ENCODE results near the gene VEGFA. TPM values are rescaled to one million over a fixed set of nuclear protein-coding genes. Genes with fewer than 3 reads are reported as not detected.

The VEGFA gene
- total and polyA plus RNA-seq, 2 of the 8 experiments (the other 6 are each of a cell fraction or from before 2014, with no cell fraction given): 42.2 to 58.5 TPM

- H3K14ac ChIP-seq (ENCODE audit: insufficient read length): no peak overlapping the region
- H3K9me3 ChIP-seq (ENCODE audit: insufficient read depth in 2 of 2, low read depth in 1 of 2, low read length in 1 of 2): no peaks in the 10 kb centered on the region
- no peak overlapping the region for H2AFZ ChIP-seq (ENCODE audit: low read length)
- no peak overlapping the region for H2BK20ac ChIP-seq (ENCODE audit: low read length)
- no peaks in the 10 kb centered on the region for H3K36me3 ChIP-seq (ENCODE audit: control insufficient read depth in 2 of 4, insufficient read depth in 4 of 4, low read length in 3 of 4)
- no peaks in the 10 kb centered on the region for H4K20me1 ChIP-seq (replicated peaks in 1 of 2; ENCODE audit: control insufficient read depth in 1 of 2, insufficient read depth in 2 of 2, low read length in 2 of 2)
- no peak overlapping the region for H3K56ac ChIP-seq (replicated peaks; ENCODE audit: insufficient read length, low read depth, low read length)
- H3K23ac ChIP-seq (ENCODE audit: insufficient read length): no peak overlapping the region
- H3K27ac ChIP-seq (ENCODE audit: low read depth, low read length): no peak overlapping the region
- 82% methylated on average over 11 of the region's 11 CpGs; no CpG with 5 or more reads in 1 of the 2 experiments for whole genome bisulfite sequencing, 2 experiments (ENCODE audit: extremely low coverage in 1 of 2, insufficient coverage in 1 of 2, insufficient read length in 1 of 2, insufficient replicate concordance in 2 of 2, low coverage in 1 of 2, low lambda C conversion rate in 2 of 2, missing lambda C conversion rate in 1 of 2)
- no peak overlapping the region for H3K4me2 ChIP-seq (ENCODE audit: insufficient read depth in 1 of 2, low read depth in 2 of 2, low read length in 2 of 2)
- H3K27me3 ChIP-seq (replicated peaks in 1 of 4; ENCODE audit: control insufficient read depth in 3 of 4, extremely low read depth in 1 of 4, insufficient read depth in 3 of 4, low read length in 3 of 4): no peaks in the 10 kb centered on the region; a peak in 1 of 7 replicates
- H2BK120ac ChIP-seq (replicated peaks; ENCODE audit: low read depth, low read length): no peak overlapping the region
- no peak overlapping the region for H2BK15ac ChIP-seq (ENCODE audit: low read length)
- FAIRE-seq: no peak
- no peak overlapping the region for H3K4ac ChIP-seq (replicated peaks; ENCODE audit: insufficient read length, low read depth, low read length)
- no peaks in the 10 kb centered on the region for H3K79me1 ChIP-seq (ENCODE audit: low read depth, low read length)
- H3K79me2 ChIP-seq (ENCODE audit: control insufficient read depth in 1 of 2, insufficient read depth in 2 of 2, low read length in 2 of 2): no peaks in the 10 kb centered on the region
- no peak overlapping the region for H4K91ac ChIP-seq (replicated peaks; ENCODE audit: insufficient read length, low read length)
- H3K18ac ChIP-seq (ENCODE audit: extremely low read depth, low read length): no peak overlapping the region
- ChIA-PET CTCF (ENCODE audit: partially characterized antibody) (interaction anchor here (0.7 to 3.7 kb wide), 18 partner anchors 8 to 255 kb away, joined by 3 to 25 read pairs (median 3); no protein-coding TSS in a partner anchor), POLR2A (ENCODE audit: partially characterized antibody) (interaction anchor here (1.2 to 1.3 kb wide), 2 partner anchors 11 to 34 kb away, joined by 3 read pairs; no protein-coding TSS in a partner anchor)
- no peak overlapping the region for H2BK5ac ChIP-seq (ENCODE audit: low read depth, low read length)
- no peak overlapping the region for H4K5ac ChIP-seq (ENCODE audit: insufficient read length, low read depth, low read length)
- H4K8ac ChIP-seq (ENCODE audit: extremely low read depth, insufficient read depth, low read length): no peak overlapping the region; the same call in 1 of the 2 replicates
- no peak for DNase-seq (ENCODE audit: low read depth in 1 of 2, low spot score in 2 of 2)
- no peaks in the 10 kb centered on the region for H3K23me2 ChIP-seq (ENCODE audit: low read depth, low read length)
- peaks cover 0 to 4% (median 0%) of the 10 kb centered on the region in 4 experiments; a peak in 1 of 7 replicates for H3K4me1 ChIP-seq (replicated peaks in 1 of 4; ENCODE audit: control insufficient read depth in 3 of 4, insufficient read depth in 4 of 4, low read length in 3 of 4)
- H2AK5ac ChIP-seq (ENCODE audit: low read depth, low read length): no peak overlapping the region
- no peak overlapping the region for H3K9ac ChIP-seq (replicated peaks in 1 of 4; ENCODE audit: extremely low read depth in 1 of 4, low read depth in 3 of 4, low read length in 3 of 4)
- H2BK12ac ChIP-seq (ENCODE audit: low read depth, low read length): no peak overlapping the region
- H3K4me3 ChIP-seq (ENCODE audit: extremely low read depth in 1 of 4, insufficient read depth in 2 of 4, low read depth in 3 of 4, low read length in 4 of 4): no peak overlapping the region
- TF ChIP-seq BCL11A (IDR thresholded peaks at IDR 0.05; ENCODE audit: low read depth in 2 of 2, low read length in 2 of 2) (no peak), JUN (IDR thresholded peaks at IDR 0.05; ENCODE audit: low read depth, low read length) (no peak), CBX5 (IDR thresholded peaks at IDR 0.05; ENCODE audit: low read depth, low read length) (no peak), SUZ12 (IDR thresholded peaks at IDR 0.05; ENCODE audit: low read length) (no peak)
Observed at GRCh38 chr6:43807228-43808061, 37.4 kb downstream of the VEGFA start.
